GM20431 (cell line): Measurements from ENCODE around the gene GLRB.
"Not testable (repeated sequence)": the region's sequence is repeated elsewhere in the genome, so short reads cannot be mapped to it uniquely, and the experiment has no call there.

Source experiments
- in situ Hi-C: fragments of 300-500 bp; cut with MseI, MboI; formaldehyde crosslinking; loops from one replicate; pipeline ENCODE4 v1.15.0; 2020; ENCODE audit warnings: low sequenced_read_pairs; ENCODE audit not compliant: unreplicated experiment

Gene GLRB

GRCh38 chr4:157121401-157121800, 45.5 kb downstream of the GLRB start:
- in situ Hi-C loops: no loop called here

- in situ Hi-C loops: no loop called here
Measured at GRCh38 chr4:157127571-157127970, 51.6 kb downstream of the GLRB start.

- in situ Hi-C loops: no loop called here
Measured at GRCh38 chr4:157128395-157128794, 52.4 kb downstream of the GLRB start.

- in situ Hi-C loops: no loop called here
Measured at GRCh38 chr4:157141976-157142375, 66.0 kb downstream of the GLRB start.

GRCh38 chr4:157143369-157143768, 67.4 kb downstream of the GLRB start:
- in situ Hi-C loops: no loop called here

GRCh38 chr4:157151711-157152110, 75.8 kb downstream of the GLRB start:
- in situ Hi-C loops: no loop called here

GRCh38 chr4:157165935-157166610, 90.1 kb downstream of the GLRB start:
- in situ Hi-C loops: no loop called here

- in situ Hi-C loops: no loop called here
Measured at GRCh38 chr4:157170321-157170720, 94.4 kb downstream of the GLRB start.

- in situ Hi-C loops: no loop called here
Measured at GRCh38 chr4:157172011-157172410, 96.1 kb downstream of the GLRB start.

GRCh38 chr4:157180268-157180667, 104.3 kb downstream of the GLRB start:
- in situ Hi-C loops: not testable (repeated sequence)

- in situ Hi-C loops: no loop called here
Measured at GRCh38 chr4:157184300-157184699, 108.3 kb downstream of the GLRB start.

GRCh38 chr4:157185363-157185762, 109.4 kb downstream of the GLRB start:
- in situ Hi-C loops: no loop called here

- in situ Hi-C loops: no loop called here
Measured at GRCh38 chr4:157195374-157195773, 119.4 kb downstream of the GLRB start.

- in situ Hi-C loops: no loop called here
Measured at GRCh38 chr4:157196046-157196445, 120.1 kb downstream of the GLRB start.

GRCh38 chr4:157204634-157205244, 128.8 kb downstream of the GLRB start:
- in situ Hi-C loops: no loop called here

GRCh38 chr4:157217708-157218107, 141.8 kb downstream of the GLRB start:
- in situ Hi-C loops: no loop called here

GRCh38 chr4:157219711-157220370, 143.9 kb downstream of the GLRB start:
- in situ Hi-C loops: no loop called here

- in situ Hi-C loops: no loop called here
Measured at GRCh38 chr4:157220371-157220881, 144.5 kb downstream of the GLRB start, which contains the start of gene GRIA2. Gene GRIA2 (plus strand): TSS chr4:157220728. CDS start chr4:157221043, 315 bp downstream.

GRCh38 chr4:157221426-157221894, 145.5 kb downstream of the GLRB start:
- in situ Hi-C loops: no loop called here
